ENCODE results near the gene INHBB. TPM values are rescaled to one million over a fixed set of nuclear protein-coding genes. Genes with fewer than 3 reads are reported as not detected.

Gene INHBB
- total RNA-seq, 2 donors from 2014 or later = 35.9 to 83.7 TPM

GRCh38 chr2:120376679-120377640 is 31.0 kb downstream of the INHBB start:
- intact Hi-C loops (cut with DNase I) = no loop called here
- H3K27me3 ChIP-seq (replicated peaks; ENCODE audit: insufficient read depth) = no peaks in the 10 kb centered on the region
- WGBS = 79% methylated on average over 19 of the region's 19 CpGs
- H3K36me3 ChIP-seq = no peaks in the 10 kb centered on the region
- DNase-seq (ENCODE audit: low spot score) = no peak
- H3K9me3 ChIP-seq = no peaks in the 10 kb centered on the region
- H3K27ac ChIP-seq = no peak overlapping the region
- TF ChIP-seq CTCF (IDR thresholded peaks at IDR 0.05) = no peak
- no peak for TF ChIP-seq POLR2A (IDR thresholded peaks at IDR 0.05)
- TF ChIP-seq POLR2AphosphoS5 (IDR thresholded peaks at IDR 0.05) = no peak
- no peaks in the 10 kb centered on the region for H3K4me1 ChIP-seq (replicated peaks)
- H3K4me3 ChIP-seq = no peak overlapping the region

GRCh38 chr2:120378605-120379004 is 32.7 kb downstream of the INHBB start:
- DNase-seq (ENCODE audit: low spot score) = no peak
- 81% methylated on average over 3 of the region's 3 CpGs for WGBS
- TF ChIP-seq POLR2AphosphoS5 (IDR thresholded peaks at IDR 0.05) (no peak), POLR2A (IDR thresholded peaks at IDR 0.05) (no peak), CTCF (IDR thresholded peaks at IDR 0.05) (no peak)
- intact Hi-C loops (cut with DNase I) = no loop called here
- Histone ChIP-seq H3K27ac (no peak overlapping the region), H3K4me1 (replicated peaks) (no peaks in the 10 kb centered on the region), H3K36me3 (no peaks in the 10 kb centered on the region), H3K27me3 (replicated peaks; ENCODE audit: insufficient read depth) (no peaks in the 10 kb centered on the region), H3K9me3 (no peaks in the 10 kb centered on the region), H3K4me3 (no peak overlapping the region)

GRCh38 chr2:120379916-120380893 is 34.3 kb downstream of the INHBB start:
- Histone ChIP-seq H3K27ac (no peak overlapping the region), H3K9me3 (no peaks in the 10 kb centered on the region), H3K36me3 (no peaks in the 10 kb centered on the region), H3K27me3 (replicated peaks; ENCODE audit: insufficient read depth) (no peaks in the 10 kb centered on the region), H3K4me3 (no peak overlapping the region), H3K4me1 (replicated peaks) (no peaks in the 10 kb centered on the region)
- WGBS = 73% methylated on average over 21 of the region's 21 CpGs
- no peak for TF ChIP-seq POLR2A (IDR thresholded peaks at IDR 0.05)
- TF ChIP-seq CTCF (IDR thresholded peaks at IDR 0.05) = no peak
- no peak for TF ChIP-seq POLR2AphosphoS5 (IDR thresholded peaks at IDR 0.05)
- intact Hi-C loops (cut with DNase I) = no loop called here
- DNase-seq (ENCODE audit: low spot score) = no peak

- WGBS = 90% methylated on average over 6 of the region's 6 CpGs
Observed at GRCh38 chr2:120381192-120381591, 35.3 kb downstream of the INHBB start.

More at GRCh38 chr2:120381192-120381591, 35.3 kb downstream of the INHBB start:
- no peaks in the 10 kb centered on the region for H3K9me3 ChIP-seq
- H3K27ac ChIP-seq = no peak overlapping the region
- H3K4me3 ChIP-seq = no peak overlapping the region
- no peaks in the 10 kb centered on the region for H3K27me3 ChIP-seq (replicated peaks; ENCODE audit: insufficient read depth)
- no peak for TF ChIP-seq CTCF (IDR thresholded peaks at IDR 0.05)
- H3K4me1 ChIP-seq (replicated peaks) = no peaks in the 10 kb centered on the region
- no peaks in the 10 kb centered on the region for H3K36me3 ChIP-seq
- intact Hi-C loops (cut with DNase I) = no loop called here
- DNase-seq (ENCODE audit: low spot score) = no peak

All from prostate gland (tissue), 2 donors.